H1 (cell line): ENCODE measurements around the gene DBNDD1. TPM values are rescaled to one million over a fixed set of nuclear protein-coding genes. Genes with fewer than 3 reads are reported as not detected.

ENCODE experiments used
- EP300 ChIP-seq, 2 experiments: IDR thresholded peaks; 1 replicate in 1 of 2; 2 replicates in 1 of 2; pipeline ENCODE4 v1.6.1; 2011 to 2012; ENCODE audit warnings: low read depth in 2 of 2, low read length in 2 of 2, mild to moderate bottlenecking in 2 of 2, borderline replicate concordance in 1 of 2, inconsistent platforms in 1 of 2, moderate library complexity in 1 of 2
- polyA plus RNA-seq, 7 experiments: library from polyadenylated mRNA; depleted of rRNA in 3 of 7; stranded (reverse) in 5 of 7; unstranded in 2 of 7; fragments of >200 nt in 5 of 7; fragments of 200-250 nt in 2 of 7; gene quantifications; 1 replicate in 5 of 7; 2 replicates in 1 of 7; 4 replicates in 1 of 7; pipeline versions ENCODE4 v1.2.1 to v1.2.3, GENCODE V29; 2011 to 2013; ENCODE audit warnings: missing spikeins in 2 of 7, mixed read lengths in 2 of 7
- total RNA-seq: library from RNA; stranded (reverse); fragmentation: NEBNext Ultra II Directional; extraction: Animal tissue kit (Norgen Biotek cat#: 25700); gene quantifications from 2 replicates; pipeline ENCODE4 v1.2.1, GENCODE V29; 2021

Gene DBNDD1
- total and polyA plus RNA-seq, 2 of the 8 experiments (the other 6 are each of a cell fraction or from before 2014, with no cell fraction given), result 69.9 to 92.6 TPM

DNA sequence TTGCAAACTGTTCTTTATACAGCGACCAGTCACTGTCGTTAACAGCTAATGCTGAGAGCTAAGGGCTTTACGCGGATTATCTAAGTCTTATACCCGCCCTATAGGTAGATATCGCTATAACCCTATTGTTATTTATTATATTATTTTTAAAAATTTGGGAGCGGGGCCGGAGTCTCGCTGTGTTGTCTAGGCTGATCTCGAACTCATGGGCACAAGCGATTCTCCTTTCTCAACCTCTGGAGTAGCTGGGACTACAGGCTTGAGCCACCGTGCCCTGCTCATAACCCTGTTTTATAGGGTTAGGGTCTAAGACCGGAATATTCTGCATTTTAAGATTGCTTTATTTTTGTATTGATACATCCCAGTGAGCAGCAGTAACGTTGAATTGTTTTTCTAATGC is 46.0 kb downstream of the DBNDD1 start (continued):
- TF ChIP-seq EP300 (IDR thresholded peaks at IDR 0.05; ENCODE audit: borderline replicate concordance in 1 of 2, low read depth in 2 of 2, low read length in 2 of 2), result no peak
- TF ChIP-seq, all 59 proteins: peak for 0
